Stimulated activated CD4-positive, alpha-beta T cell treated with anti-CD3 and anti-CD28 coated beads, Interleukin-2, amount 100 ng/mL, for 24 hours (primary cell): ENCODE results near the gene TXNRD2.
A peak's percentile ranks its signal among the peaks of the same experiment; 100 is the strongest.

Source experiments
- DNase-seq, 2 donors: peaks; one replicate each; pipeline ENCODE4 v3.0.0-alpha.2; 2020

TXNRD2 gene

DNA sequence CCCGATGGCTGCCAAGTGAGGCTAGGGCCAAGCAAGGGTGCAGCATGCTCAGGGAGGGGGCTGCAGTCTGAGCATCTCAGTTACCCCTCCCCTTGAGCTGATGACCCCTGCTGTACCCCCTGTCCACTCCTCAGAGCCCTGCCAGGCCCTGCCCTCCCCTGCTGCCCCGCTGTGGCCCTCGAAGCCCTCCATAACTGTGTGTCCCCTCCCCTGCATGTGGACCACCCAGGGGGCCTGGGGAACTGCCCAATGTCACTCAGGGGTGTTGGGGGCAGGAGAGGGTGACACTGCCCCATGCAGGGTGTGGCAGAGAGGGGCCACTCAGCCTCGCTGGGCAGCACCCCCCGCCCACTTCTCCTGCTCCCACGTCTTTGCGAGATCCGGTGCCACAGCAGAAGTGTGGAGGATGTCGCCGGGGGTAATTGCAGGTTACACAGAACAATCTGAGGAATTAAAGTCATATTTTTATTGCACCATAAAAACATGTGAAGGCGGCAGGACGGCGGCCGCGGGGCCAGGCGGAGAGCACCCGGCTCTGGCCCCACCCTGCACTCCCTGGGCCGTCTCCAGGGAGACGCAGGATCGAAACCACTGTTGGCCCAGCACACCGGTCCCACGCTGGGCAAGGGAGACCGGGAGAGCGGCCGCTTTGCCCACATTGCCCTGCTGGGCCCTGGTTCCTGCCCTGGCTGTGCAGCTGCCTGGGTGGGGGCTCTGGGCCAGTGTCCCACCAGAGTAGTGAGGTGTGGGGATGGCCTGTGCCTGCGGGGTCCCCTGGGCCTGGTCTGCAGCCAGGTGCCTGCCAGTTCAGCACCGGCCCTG, 68.3 kb downstream of the TXNRD2 start:
- no peak for DNase-seq

- DNase-seq = peak in 1 of 2 donors; percentile 13
These were observed 68.9 kb downstream of the TXNRD2 start for GRCh38 chr22:19872779-19873137.

- DNase-seq = peak in 1 of 2 donors; percentile 15
These were observed 69.5 kb downstream of the TXNRD2 start for GRCh38 chr22:19871845-19872778.

DNA sequence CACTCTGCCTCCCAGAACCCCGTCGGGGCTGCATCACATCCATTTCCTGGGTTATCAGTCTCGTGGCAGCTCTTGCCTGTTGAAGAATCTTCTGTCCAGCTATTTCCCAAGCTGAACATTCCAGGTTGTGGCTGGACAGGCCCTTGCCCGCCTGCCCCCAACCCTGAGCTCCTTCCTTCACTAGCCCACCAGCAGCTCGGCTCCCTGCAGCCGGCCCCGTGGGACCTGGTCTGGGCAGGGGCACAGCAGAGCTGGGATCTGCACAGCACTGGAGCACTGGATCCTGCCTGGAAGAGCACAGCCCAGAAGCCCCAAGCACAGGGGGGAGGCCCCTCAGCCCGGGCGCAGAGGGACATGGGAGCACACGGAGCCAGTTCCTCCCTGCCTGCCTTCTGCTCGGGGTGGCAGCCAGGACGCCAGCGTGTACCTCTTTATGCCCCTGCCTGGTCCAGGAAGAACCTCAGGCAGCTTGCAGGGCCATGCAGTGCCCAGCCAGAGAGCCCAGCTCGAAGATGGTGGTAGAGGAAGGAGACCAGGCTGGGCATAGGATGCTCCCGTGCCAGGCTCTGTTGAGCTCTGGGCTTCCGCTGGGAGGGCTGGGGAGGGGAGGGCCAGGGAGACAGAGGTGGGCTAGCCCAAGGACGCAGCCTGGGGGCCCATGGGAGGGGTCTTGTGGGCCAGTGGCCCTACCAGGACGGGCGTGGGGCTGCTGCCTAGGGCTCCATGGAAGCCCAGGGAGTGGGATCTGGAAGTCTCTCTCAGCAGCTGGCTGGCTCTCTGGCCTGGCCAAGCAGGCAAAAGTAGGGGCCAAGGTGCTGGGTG, 70.4 kb downstream of the TXNRD2 start:
- DNase-seq = peak in 1 of 2 donors; percentile 9

DNA sequence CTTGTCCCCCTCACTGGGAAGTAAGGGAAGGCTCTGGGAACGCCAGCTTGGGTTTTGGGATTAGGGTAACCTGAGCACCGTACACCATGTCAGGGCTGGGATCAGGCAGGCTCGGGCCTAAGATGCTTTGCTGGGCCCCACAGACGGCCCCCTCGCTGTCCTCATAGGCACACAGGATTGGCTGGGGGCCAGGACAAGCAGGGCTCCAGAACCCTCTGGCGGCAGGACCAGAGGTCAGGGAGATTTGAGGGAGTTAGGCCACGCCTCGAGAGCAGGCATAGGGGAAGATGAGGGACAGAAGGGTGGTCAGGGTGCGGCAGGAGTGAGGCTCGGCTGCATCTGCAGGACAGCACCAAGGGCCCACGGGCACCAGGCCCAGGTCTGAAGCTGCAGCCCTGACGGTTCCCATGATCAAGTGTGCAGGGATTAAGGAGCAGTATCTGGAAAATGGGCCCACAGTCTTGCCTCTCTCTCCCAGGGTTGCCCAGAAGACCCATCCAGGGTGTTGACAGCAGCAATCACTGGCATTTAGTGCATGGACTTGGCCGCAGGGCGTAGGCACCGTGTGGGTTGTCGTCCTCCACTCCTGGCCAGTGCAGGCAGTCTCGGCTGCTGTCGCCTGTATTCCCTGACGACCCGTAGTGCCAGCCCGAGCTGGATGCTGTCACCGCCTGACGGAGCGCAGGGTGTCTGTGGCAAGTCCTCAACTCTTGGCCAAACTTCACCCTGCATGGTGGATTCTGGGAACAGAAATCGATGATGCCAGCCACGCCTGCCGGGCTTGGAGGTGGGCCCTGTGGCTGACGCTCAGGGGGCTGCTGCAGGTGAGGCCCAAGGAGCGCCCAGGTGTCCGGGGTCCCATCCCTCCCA, 71.2 kb downstream of the TXNRD2 start:
- DNase-seq = peak in 1 of 2 donors; percentile 11

- DNase-seq = peak in 1 of 2 donors; percentile 11
These were observed 72.0 kb downstream of the TXNRD2 start for GRCh38 chr22:19869497-19870152.

DNA sequence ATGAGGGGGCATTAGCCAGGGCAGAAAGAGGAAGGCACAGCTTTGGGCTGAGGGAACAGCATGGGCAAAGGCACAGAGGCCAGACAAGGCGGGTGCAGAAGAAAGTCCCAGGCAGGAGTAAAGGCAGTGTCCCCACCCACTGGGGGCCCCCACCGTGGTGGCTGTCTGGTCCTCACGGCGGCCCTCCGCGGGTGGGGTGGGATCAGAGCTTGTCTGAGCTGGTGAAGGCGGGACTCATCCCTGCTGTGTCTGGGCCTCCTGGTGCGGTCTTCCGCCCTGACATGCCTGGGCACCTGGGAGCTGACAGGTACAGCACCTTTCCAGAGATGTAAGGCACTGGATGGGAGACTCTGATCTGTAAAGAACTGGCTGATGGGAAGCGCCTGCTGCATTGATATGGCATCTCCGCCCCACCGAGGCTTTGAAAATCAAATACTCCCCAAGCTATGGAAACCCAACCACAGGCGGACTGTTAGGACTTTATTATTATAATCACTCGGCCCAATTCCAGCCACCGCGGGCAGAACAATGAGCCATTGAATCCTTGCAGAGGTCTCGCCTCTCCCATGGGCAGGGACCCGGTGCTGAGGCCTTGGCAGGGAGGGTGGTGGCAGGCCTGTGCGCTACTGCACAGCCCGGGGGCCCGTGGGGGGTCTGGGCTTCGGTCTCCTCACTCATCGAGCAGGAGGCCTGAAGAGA, 72.7 kb downstream of the TXNRD2 start:
- DNase-seq = peak in 1 of 2 donors; percentile 8

DNA sequence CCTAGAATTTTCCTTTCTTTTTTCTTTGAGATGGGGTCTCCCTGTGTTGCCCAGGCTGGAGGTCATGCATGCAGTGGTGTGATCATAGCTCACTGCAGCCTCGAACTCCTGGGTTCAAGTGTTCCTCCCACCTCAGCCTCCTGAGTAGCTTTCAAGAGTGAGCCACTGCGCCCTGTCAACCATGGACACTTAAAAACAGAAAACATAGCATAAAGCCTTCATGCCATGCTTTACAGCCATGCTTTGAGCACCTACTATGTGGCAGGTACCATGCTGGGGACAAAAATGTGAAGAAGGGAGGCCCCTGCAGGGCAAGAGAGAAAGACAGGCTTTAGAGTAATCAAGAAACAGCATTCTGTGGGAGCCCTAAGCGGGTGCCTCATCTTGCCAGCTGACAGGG, 73.3 kb downstream of the TXNRD2 start:
- DNase-seq = peak in 1 of 2 donors; percentile 11

DNA sequence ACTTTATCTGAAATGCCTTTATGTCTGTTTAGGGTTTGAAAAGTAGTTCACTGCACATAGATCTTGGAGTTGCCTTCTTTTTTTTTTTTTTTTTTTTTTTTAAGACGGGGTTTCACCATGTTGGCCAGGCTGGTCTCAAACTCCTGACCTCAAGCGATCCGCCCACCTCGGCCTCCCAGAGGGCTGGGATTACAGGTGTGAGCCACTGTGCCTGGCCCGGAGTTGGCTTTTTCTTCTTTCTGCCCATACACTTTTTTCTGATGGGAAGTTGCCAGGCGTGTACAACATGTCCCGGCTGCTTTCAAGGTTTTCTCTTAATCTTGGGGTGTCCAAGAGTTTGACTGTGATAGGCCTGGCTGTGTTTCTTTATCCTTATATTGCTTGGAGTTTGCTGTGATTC, 74.0 kb downstream of the TXNRD2 start:
- no peak for DNase-seq

DNA sequence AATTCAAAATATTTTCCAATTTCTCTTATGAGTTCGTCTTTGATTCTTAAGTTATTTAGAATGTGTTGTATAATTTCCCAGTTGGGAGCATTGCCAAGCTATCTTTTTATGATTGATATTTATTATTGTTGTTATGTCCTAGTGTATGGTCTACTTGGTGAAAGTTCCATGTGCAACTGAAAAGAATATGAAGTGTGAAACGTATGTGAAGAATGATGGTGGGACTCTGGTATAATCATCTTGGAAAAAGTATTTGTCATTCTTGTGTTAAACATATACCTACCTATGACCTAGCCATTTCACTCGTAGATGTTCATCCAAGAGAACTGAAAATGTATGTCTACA, 75.0 kb downstream of the TXNRD2 start:
- DNase-seq = no peak

- no peak for DNase-seq
These were observed 76.3 kb downstream of the TXNRD2 start for GRCh38 chr22:19865141-19865829.

GRCh38 chr22:19864538-19865106, 77.0 kb downstream of the TXNRD2 start:
- DNase-seq = no peak

DNA sequence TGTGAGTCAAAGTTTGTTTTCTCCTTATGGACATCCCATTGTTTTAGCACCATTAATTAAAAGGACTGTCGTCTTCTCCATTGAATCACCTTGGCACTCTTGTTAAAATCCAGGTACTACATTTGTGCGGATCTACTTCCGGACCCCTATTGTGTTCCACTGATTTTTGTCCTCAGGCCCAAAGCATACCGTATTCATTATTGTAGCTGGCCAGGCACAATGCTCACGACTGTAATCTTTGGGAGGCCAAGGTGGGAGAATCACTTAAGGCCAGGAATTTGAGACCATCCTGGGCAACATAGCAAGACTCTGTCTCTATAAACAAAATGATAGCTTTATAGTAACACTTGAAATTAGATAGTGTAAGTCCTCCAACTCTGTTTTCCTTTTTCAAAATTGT, 78.0 kb downstream of the TXNRD2 start:
- peak in 1 of 2 donors; percentile 4 for DNase-seq

- DNase-seq = no peak
These were observed 78.9 kb downstream of the TXNRD2 start for GRCh38 chr22:19862619-19863246.

DNA sequence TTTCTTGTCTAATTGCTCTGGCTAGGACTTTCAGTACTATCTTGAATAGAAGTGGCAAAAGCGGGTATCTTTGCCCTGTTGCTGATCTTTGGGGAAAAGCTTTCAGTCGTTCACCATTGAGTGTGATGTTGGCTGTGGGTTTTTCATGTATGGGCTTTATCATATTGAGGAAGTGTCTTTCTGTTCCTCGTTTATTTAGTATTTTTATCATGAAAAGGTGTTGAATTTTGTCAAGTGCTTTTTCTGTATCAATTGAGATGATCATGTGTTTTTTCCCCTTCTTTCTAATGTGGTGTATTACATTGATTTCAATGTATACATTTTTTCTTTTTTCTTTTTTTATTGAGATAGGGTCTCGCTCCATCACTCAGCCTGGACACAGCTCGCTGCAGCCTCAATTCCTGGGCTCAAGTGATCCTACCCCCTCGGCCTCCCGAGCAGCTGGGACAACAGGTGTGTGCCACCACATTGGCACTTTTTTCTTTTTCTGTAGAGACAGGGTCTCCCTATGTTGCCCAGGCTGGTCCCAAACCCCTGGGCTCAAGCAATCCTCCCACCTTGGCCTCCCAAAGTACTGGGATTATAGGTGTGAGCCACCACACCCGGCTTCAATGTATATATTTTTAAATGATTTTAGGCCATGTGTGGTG, 81.6 kb downstream of the TXNRD2 start:
- no peak for DNase-seq

- no peak for DNase-seq
These were observed 84.2 kb downstream of the TXNRD2 start for GRCh38 chr22:19857382-19857781.

DNA sequence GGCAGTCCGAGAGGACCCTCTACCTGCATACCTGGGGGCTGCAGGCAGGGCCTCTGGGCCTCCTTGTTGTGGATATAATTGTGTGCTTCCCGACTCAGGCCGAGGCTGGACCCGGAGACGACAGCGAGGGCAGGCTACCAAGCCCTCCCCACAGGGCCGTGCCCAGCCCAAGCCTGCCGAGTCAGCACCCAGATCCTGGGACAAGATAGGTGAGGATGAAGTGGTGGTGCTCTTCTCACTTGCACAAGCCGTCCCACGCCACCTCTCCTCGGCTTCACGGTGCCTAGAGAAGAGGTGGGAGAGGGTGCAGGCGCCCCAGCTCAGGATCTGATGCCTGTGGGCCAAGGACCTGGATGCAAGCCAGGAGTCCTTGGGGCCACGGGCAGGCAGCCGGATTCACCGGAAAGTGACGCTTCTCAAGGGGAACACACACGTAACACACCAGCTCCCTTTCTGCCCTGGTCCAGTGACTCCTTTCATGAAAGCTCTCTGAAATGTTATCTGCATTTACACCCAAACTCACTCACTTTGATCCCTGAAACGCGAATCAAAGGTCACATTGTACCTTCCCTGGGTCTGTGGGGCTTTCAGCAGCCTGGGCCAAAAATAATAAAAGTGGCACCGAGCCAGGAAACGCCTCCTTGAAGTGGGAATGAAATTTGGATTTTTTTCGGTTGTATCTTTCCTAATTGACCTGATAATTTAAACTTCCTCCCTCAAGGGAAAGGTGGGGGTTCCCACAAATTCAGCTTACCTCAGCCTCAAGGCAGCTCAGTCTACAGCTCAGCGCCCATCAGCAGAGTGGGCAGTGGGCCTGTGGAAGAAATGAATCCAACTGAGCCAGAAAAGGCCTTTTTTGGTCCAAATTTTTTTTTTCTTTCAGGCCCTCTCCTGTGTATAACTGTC, 85.9 kb downstream of the TXNRD2 start:
- DNase-seq = peak; percentile 67 to 76
